GM12878 (cell line): ENCODE results near the gene IL18R1. TPM values are rescaled to one million over a fixed set of nuclear protein-coding genes. Genes with fewer than 3 reads are reported as not detected.

Source experiments
- BHLHE40 ChIP-seq, 2 experiments: fragments of 450-650 bp in 1 of 2; IDR thresholded peaks; 2 replicates each; pipeline ENCODE4 v1.6.1; 2011 to 2017; ENCODE audit warnings: low read depth in 2 of 2, borderline replicate concordance in 1 of 2, improper control_type of control experiment in 1 of 2, low read length in 1 of 2, mild to moderate bottlenecking in 1 of 2
- CHD2 ChIP-seq: IDR thresholded peaks from 2 replicates; pipeline ENCODE4 v1.6.1; 2011; ENCODE audit warnings: low read depth, low read length, improper control_type of control experiment, borderline replicate concordance
- FOXM1 ChIP-seq: IDR thresholded peaks from 2 replicates; pipeline ENCODE4 v1.6.1; 2012; ENCODE audit warnings: low read depth, mild to moderate bottlenecking, inconsistent platforms, low read length, moderate library complexity
- NRF1 ChIP-seq: conservative IDR thresholded peaks from 2 replicates; pipeline ENCODE4 v1.6.1; 2011; ENCODE audit warnings: mild to moderate bottlenecking, low read depth, low read length, improper control_type of control experiment
- POLR2AphosphoS5 ChIP-seq: IDR thresholded peaks from 2 replicates; pipeline ENCODE4 v1.6.1; 2011; ENCODE audit warnings: mild to moderate bottlenecking, low read length, inconsistent platforms
- SMAD1 ChIP-seq: fragments of 450-650 bp; IDR thresholded peaks from 2 replicates; pipeline ENCODE4 v1.6.1; 2018; ENCODE audit warnings: mild to moderate bottlenecking, low read depth; ENCODE audit not compliant: partially characterized antibody
- SMARCA5 ChIP-seq: fragments of 450-650 bp; IDR thresholded peaks from 2 replicates; pipeline ENCODE4 v1.6.1; 2017; ENCODE audit warnings: mild to moderate bottlenecking
- SMC3 ChIP-seq: IDR thresholded peaks from 2 replicates; pipeline ENCODE4 v1.6.1; 2011; ENCODE audit warnings: low read length, improper control_type of control experiment, borderline replicate concordance
- SPI1 ChIP-seq: IDR thresholded peaks from 2 replicates; pipeline ENCODE4 v1.6.1; 2011; ENCODE audit warnings: low read depth, mild to moderate bottlenecking, low read length, moderate library complexity, borderline replicate concordance; ENCODE audit not compliant: insufficient read depth
- SRF ChIP-seq, 2 experiments: IDR thresholded peaks; 2 replicates each; pipeline ENCODE4 v1.6.1; 2011; ENCODE audit warnings: low read depth in 2 of 2, low read length in 2 of 2, mild to moderate bottlenecking in 1 of 2, moderate library complexity in 1 of 2
- SUPT20H ChIP-seq: IDR thresholded peaks from 2 replicates; pipeline ENCODE4 v1.6.1; 2011; ENCODE audit warnings: low read depth, mild to moderate bottlenecking, low read length, moderate library complexity, borderline replicate concordance; ENCODE audit not compliant: control insufficient read depth
- TCF12 ChIP-seq: IDR thresholded peaks from 2 replicates; pipeline ENCODE4 v1.6.1; 2011; ENCODE audit warnings: low read depth, mild to moderate bottlenecking, low read length
- polyA plus RNA-seq, 11 experiments: library from polyadenylated mRNA; depleted of rRNA in 4 of 11; unstranded in 6 of 11; stranded (reverse) in 5 of 11; fragments of >200 nt; fragmentation: Nextera tagmentation in 4 of 11; fragmentation: Illumina TruSeq in 1 of 11; extraction: Ambion mirVana in 4 of 11; extraction: Trizol in 1 of 11; gene quantifications; 1 replicate in 1 of 11; 2 replicates in 10 of 11; pipeline versions ENCODE4 v1.2.1 to v1.2.3, GENCODE V29; 2011 to 2016; ENCODE audit warnings: inconsistent platforms in 2 of 11, missing spikeins in 2 of 11, low read depth in 1 of 11
- total RNA-seq, 4 experiments: library from RNA; depleted of rRNA in 3 of 4; stranded (reverse); fragments of >200 nt in 3 of 4; fragmentation: Illumina TruSeq in 1 of 4; extraction: Trizol in 1 of 4; gene quantifications; 2 replicates each; pipeline versions ENCODE4 v1.2.1 to v1.2.3, GENCODE V29; 2013 to 2021
- TF ChIP-seq, protein P1 (sequence below), 3 experiments: IDR thresholded peaks in 2 of 3; conservative IDR thresholded peaks in 1 of 3; 2 replicates each; pipeline ENCODE4 v1.5.1; 2011; ENCODE audit warnings: low read depth in 3 of 3, low read length in 3 of 3, mild to moderate bottlenecking in 3 of 3, control low read depth in 2 of 3, moderate library complexity in 2 of 3, inconsistent platforms in 1 of 3, mixed read lengths in 1 of 3; ENCODE audit not compliant: control insufficient read depth in 2 of 3, insufficient read depth in 1 of 3; ENCODE audit errors: extremely low read depth in 1 of 3
- TF ChIP-seq, protein P2 (sequence below): fragments of 450-650 bp; IDR thresholded peaks from 2 replicates; pipeline ENCODE4 v1.6.1; 2018; ENCODE audit warnings: borderline replicate concordance, mild to moderate bottlenecking; ENCODE audit not compliant: partially characterized antibody
- TF ChIP-seq, protein P3 (sequence below): fragments of 150-350 bp; IDR thresholded peaks from 2 replicates; pipeline ENCODE4 v1.6.1; 2016; ENCODE audit warnings: low read depth, low read length
- TF ChIP-seq, protein P4 (sequence below): fragments of 450-650 bp; IDR thresholded peaks from 2 replicates; pipeline ENCODE4 v1.6.1; 2017; ENCODE audit warnings: low read depth, mild to moderate bottlenecking, moderate library complexity
- TF ChIP-seq, protein P5 (sequence below): IDR thresholded peaks from 2 replicates; pipeline ENCODE4 v1.6.1; 2011; ENCODE audit warnings: low read depth, mild to moderate bottlenecking, low read length, moderate library complexity, borderline replicate concordance; ENCODE audit errors: extremely low read depth

Gene IL18R1
- total and polyA plus RNA-seq, 10 of the 15 experiments (the other 5 are each of a cell fraction or from before 2014, with no cell fraction given), result 3.5 to 15.5 (median 11.1) TPM

DNA sequence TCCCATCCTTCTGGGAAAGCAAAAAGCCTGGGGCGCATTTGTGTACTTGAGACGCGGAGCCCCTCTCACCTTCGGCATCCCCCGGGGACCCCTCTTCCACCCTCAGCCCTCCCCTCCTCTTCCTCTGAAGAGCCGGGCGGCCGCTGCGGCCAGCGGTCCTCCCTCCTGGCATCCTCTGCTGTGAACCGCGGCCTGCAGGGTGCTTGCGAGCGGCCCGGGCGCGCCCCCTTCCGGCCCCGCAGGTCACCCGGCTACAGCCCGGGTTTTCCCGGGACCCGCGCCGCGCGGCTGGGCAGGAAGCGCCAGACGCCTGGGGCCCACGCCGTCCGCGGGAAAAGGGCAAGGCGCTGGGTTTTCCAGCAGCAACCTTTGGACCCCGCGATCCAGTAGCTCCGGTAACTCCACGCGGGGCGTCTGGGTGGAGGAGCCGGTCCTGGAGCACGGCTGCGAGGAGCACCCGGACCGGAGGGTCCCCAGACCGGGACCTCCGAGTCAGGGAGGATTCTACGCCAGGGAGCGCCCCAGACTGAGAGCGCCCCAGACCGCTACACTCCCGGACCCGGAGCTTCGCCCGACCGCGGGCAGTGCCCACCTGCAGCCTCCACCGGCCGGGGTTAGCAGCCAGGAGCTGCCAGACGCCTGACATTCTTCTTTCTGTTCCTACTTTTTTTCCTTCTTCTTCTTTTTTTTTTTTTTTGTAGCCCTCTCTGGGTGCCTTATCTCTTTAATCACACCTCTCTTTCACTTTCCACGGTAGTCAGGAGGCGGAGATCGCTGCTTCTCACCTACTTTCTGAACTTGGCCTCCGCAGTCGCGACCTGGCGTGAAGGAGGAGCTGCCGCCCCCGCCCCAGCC lies at the start of gene IL18R1 (continued):
- TF ChIP-seq, protein P1, sequence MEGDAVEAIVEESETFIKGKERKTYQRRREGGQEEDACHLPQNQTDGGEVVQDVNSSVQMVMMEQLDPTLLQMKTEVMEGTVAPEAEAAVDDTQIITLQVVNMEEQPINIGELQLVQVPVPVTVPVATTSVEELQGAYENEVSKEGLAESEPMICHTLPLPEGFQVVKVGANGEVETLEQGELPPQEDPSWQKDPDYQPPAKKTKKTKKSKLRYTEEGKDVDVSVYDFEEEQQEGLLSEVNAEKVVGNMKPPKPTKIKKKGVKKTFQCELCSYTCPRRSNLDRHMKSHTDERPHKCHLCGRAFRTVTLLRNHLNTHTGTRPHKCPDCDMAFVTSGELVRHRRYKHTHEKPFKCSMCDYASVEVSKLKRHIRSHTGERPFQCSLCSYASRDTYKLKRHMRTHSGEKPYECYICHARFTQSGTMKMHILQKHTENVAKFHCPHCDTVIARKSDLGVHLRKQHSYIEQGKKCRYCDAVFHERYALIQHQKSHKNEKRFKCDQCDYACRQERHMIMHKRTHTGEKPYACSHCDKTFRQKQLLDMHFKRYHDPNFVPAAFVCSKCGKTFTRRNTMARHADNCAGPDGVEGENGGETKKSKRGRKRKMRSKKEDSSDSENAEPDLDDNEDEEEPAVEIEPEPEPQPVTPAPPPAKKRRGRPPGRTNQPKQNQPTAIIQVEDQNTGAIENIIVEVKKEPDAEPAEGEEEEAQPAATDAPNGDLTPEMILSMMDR (IDR thresholded peaks at IDR 0.05 in 2 of 3, conservative IDR thresholded peaks at IDR 0.05 in 1 of 3; ENCODE audit: control insufficient read depth in 2 of 3, extremely low read depth in 1 of 3, insufficient read depth in 1 of 3, low read depth in 3 of 3, low read length in 3 of 3), result peak; percentile 72 to 91 (median 82)
- TF ChIP-seq, protein P2, sequence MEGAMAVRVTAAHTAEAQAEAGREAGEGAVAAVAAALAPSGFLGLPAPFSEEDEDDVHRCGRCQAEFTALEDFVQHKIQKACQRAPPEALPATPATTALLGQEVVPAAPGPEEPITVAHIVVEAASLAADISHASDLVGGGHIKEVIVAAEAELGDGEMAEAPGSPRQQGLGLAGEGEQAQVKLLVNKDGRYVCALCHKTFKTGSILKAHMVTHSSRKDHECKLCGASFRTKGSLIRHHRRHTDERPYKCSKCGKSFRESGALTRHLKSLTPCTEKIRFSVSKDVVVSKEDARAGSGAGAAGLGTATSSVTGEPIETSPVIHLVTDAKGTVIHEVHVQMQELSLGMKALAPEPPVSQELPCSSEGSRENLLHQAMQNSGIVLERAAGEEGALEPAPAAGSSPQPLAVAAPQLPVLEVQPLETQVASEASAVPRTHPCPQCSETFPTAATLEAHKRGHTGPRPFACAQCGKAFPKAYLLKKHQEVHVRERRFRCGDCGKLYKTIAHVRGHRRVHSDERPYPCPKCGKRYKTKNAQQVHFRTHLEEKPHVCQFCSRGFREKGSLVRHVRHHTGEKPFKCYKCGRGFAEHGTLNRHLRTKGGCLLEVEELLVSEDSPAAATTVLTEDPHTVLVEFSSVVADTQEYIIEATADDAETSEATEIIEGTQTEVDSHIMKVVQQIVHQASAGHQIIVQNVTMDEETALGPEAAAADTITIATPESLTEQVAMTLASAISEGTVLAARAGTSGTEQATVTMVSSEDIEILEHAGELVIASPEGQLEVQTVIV, result no peak
- TF ChIP-seq NRF1 (no peak), SMC3 (peak; percentile 47; the same call in 1 of the 2 replicates), SMARCA5 (peak; percentile 98), CHD2 (no peak), SRF (IDR thresholded peaks at IDR 0.05; ENCODE audit: low read depth in 2 of 2, low read length in 2 of 2) (0 out of 4 replicates have a peak, but pooled peaks of 1 of the 2 experiments have one; percentile 48), SMAD1 (no peak), TCF12 (0 out of 2 replicates have a peak, but pooled peaks have one; percentile 8), FOXM1 (no peak), BHLHE40 (IDR thresholded peaks at IDR 0.05; ENCODE audit: borderline replicate concordance in 1 of 2, low read depth in 2 of 2, low read length in 1 of 2) (peak; percentile 5 to 58; a peak in 3 of 4 replicates), SPI1 (no peak), POLR2AphosphoS5 (no peak; the same call in 1 of the 2 replicates), SUPT20H (no peak)
- TF ChIP-seq, protein P3, sequence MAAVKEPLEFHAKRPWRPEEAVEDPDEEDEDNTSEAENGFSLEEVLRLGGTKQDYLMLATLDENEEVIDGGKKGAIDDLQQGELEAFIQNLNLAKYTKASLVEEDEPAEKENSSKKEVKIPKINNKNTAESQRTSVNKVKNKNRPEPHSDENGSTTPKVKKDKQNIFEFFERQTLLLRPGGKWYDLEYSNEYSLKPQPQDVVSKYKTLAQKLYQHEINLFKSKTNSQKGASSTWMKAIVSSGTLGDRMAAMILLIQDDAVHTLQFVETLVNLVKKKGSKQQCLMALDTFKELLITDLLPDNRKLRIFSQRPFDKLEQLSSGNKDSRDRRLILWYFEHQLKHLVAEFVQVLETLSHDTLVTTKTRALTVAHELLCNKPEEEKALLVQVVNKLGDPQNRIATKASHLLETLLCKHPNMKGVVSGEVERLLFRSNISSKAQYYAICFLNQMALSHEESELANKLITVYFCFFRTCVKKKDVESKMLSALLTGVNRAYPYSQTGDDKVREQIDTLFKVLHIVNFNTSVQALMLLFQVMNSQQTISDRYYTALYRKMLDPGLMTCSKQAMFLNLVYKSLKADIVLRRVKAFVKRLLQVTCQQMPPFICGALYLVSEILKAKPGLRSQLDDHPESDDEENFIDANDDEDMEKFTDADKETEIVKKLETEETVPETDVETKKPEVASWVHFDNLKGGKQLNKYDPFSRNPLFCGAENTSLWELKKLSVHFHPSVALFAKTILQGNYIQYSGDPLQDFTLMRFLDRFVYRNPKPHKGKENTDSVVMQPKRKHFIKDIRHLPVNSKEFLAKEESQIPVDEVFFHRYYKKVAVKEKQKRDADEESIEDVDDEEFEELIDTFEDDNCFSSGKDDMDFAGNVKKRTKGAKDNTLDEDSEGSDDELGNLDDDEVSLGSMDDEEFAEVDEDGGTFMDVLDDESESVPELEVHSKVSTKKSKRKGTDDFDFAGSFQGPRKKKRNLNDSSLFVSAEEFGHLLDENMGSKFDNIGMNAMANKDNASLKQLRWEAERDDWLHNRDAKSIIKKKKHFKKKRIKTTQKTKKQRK, result no peak
- TF ChIP-seq, protein P4, sequence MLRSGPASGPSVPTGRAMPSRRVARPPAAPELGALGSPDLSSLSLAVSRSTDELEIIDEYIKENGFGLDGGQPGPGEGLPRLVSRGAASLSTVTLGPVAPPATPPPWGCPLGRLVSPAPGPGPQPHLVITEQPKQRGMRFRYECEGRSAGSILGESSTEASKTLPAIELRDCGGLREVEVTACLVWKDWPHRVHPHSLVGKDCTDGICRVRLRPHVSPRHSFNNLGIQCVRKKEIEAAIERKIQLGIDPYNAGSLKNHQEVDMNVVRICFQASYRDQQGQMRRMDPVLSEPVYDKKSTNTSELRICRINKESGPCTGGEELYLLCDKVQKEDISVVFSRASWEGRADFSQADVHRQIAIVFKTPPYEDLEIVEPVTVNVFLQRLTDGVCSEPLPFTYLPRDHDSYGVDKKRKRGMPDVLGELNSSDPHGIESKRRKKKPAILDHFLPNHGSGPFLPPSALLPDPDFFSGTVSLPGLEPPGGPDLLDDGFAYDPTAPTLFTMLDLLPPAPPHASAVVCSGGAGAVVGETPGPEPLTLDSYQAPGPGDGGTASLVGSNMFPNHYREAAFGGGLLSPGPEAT, result peak; percentile 66
- TF ChIP-seq, protein P5, sequence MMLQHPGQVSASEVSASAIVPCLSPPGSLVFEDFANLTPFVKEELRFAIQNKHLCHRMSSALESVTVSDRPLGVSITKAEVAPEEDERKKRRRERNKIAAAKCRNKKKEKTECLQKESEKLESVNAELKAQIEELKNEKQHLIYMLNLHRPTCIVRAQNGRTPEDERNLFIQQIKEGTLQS, result no peak
